MM.1S (cell line): ENCODE measurements around the gene COPZ2.

ENCODE experiments used
- DNase-seq: peaks from one replicate; pipeline ENCODE4 v3.0.0-alpha.2; 2015
- H2AFZ ChIP-seq: fragments of 300-600 bp; sonication (generic); 2 replicates; pipeline ENCODE4 v1.6.0; 2016; ENCODE audit warnings: antibody characterized with exemption, low read length
- H3F3A ChIP-seq: fragments of 300-600 bp; sonication (generic); 2 replicates; pipeline ENCODE4 v1.6.1; 2016; ENCODE audit warnings: mild to moderate bottlenecking, antibody characterized with exemption, low read length, moderate library complexity, mixed read lengths; ENCODE audit not compliant: insufficient read depth
- H3K27ac ChIP-seq: fragments of 300-600 bp; sonication (generic); 2 replicates; pipeline ENCODE4 v1.5.1; 2016; ENCODE audit warnings: mild to moderate bottlenecking, low read length
- H3K27me3 ChIP-seq: fragments of 300-600 bp; sonication (generic); replicated peaks from 2 replicates; pipeline ENCODE4 v1.6.0; 2016; ENCODE audit warnings: low read length; ENCODE audit not compliant: insufficient read depth
- H3K36me3 ChIP-seq: fragments of 300-600 bp; sonication (generic); replicated peaks from 2 replicates; pipeline ENCODE4 v1.6.1; 2016; ENCODE audit warnings: mild to moderate bottlenecking, low read length, mixed read lengths; ENCODE audit not compliant: insufficient read depth
- H3K4me1 ChIP-seq: fragments of 300-600 bp; sonication (generic); 2 replicates; pipeline ENCODE4 v1.6.1; 2016; ENCODE audit warnings: low read length, mixed read lengths
- H3K4me2 ChIP-seq: fragments of 300-600 bp; sonication (generic); 2 replicates; pipeline ENCODE4 v1.6.0; 2016; ENCODE audit warnings: low read depth, low read length
- H3K4me3 ChIP-seq: fragments of 300-600 bp; sonication (generic); 2 replicates; pipeline ENCODE4 v1.5.1; 2016; ENCODE audit warnings: low read length, mixed read lengths
- H3K79me2 ChIP-seq: fragments of 300-600 bp; sonication (generic); 2 replicates; pipeline ENCODE4 v1.6.1; 2016; ENCODE audit warnings: mixed run types, low read length, mixed read lengths
- H3K9ac ChIP-seq: fragments of 300-600 bp; sonication (generic); 2 replicates; pipeline ENCODE4 v1.6.1; 2016; ENCODE audit warnings: low read length, mixed read lengths
- H3K9me2 ChIP-seq: fragments of 300-600 bp; sonication (generic); replicated peaks from 2 replicates; pipeline ENCODE4 v1.6.1; 2016; ENCODE audit warnings: mild to moderate bottlenecking, low read length, mixed read lengths; ENCODE audit not compliant: insufficient read depth
- H3K9me3 ChIP-seq: fragments of 300-600 bp; sonication (generic); replicated peaks from 2 replicates; pipeline ENCODE4 v1.6.1; 2016; ENCODE audit warnings: mild to moderate bottlenecking, low read length, mixed read lengths; ENCODE audit not compliant: insufficient read depth
- H4K20me1 ChIP-seq: fragments of 300-600 bp; sonication (generic); 2 replicates; pipeline ENCODE4 v1.6.1; 2016; ENCODE audit warnings: mild to moderate bottlenecking, low read length, moderate library complexity, mixed read lengths; ENCODE audit not compliant: insufficient read depth
- EZH2 ChIP-seq: fragments of 300-600 bp; sonication (generic); optimal IDR thresholded peaks from 2 replicates; pipeline ENCODE3; 2017; ENCODE audit warnings: low read depth, mild to moderate bottlenecking, antibody characterized with exemption, low read length, mixed read lengths
- EZH2phosphoT487 ChIP-seq: fragments of 300-600 bp; sonication (generic); IDR thresholded peaks from 2 replicates; pipeline ENCODE4 v1.6.1; 2018; ENCODE audit warnings: antibody characterized with exemption, low read length
- TF ChIP-seq, protein P1 (sequence below): fragments of 300-600 bp; sonication (generic); IDR thresholded peaks from 2 replicates; pipeline ENCODE4 v1.5.1; 2016; ENCODE audit warnings: antibody characterized with exemption, low read length, mixed read lengths

The COPZ2 gene

DNA sequence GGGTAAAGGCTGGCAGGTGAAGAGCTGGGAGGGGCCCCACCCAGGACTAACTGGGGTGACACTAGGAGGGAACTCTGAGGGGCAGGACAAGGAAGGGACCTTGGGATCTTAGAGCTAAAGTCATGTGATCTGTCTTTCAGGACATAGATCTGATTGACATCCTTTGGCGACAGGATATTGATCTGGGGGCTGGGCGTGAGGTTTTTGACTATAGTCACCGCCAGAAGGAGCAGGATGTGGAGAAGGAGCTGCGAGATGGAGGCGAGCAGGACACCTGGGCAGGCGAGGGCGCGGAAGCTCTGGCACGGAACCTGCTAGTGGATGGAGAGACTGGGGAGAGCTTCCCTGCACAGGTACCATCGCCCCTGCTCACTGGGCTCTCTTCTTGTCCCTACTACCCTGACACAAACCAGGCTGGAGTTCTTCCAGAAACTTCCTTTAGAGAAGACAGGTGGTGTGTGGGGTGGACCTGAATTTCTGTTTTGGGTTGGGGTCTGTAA is 18.7 kb upstream of the COPZ2 start:
- DNase-seq, result no peak
- H3K4me1 ChIP-seq, result peaks cover 53% of the 10 kb centered on the region
- no peak for TF ChIP-seq EZH2phosphoT487
- H3K79me2 ChIP-seq, result peaks cover 92% of the 10 kb centered on the region
- peak overlapping the region; percentile 46; the same call in 1 of the 2 replicates for H3K4me2 ChIP-seq
- H3K9ac ChIP-seq, result peak overlapping the region; percentile 40; the same call in 1 of the 2 replicates
- H3K27me3 ChIP-seq, result no peaks in the 10 kb centered on the region
- H3K9me3 ChIP-seq, result no peaks in the 10 kb centered on the region
- no peaks in the 10 kb centered on the region for H4K20me1 ChIP-seq
- H3K36me3 ChIP-seq, result peaks cover 25% of the 10 kb centered on the region
- H2AFZ ChIP-seq, result no peak overlapping the region
- H3K9me2 ChIP-seq, result no peaks in the 10 kb centered on the region
- no peak overlapping the region for H3K4me3 ChIP-seq
- peaks cover 5% of the 10 kb centered on the region; the same call in 1 of the 2 replicates for H3F3A ChIP-seq
- H3K27ac ChIP-seq, result peak overlapping the region; percentile 53; the same call in 1 of the 2 replicates

DNA sequence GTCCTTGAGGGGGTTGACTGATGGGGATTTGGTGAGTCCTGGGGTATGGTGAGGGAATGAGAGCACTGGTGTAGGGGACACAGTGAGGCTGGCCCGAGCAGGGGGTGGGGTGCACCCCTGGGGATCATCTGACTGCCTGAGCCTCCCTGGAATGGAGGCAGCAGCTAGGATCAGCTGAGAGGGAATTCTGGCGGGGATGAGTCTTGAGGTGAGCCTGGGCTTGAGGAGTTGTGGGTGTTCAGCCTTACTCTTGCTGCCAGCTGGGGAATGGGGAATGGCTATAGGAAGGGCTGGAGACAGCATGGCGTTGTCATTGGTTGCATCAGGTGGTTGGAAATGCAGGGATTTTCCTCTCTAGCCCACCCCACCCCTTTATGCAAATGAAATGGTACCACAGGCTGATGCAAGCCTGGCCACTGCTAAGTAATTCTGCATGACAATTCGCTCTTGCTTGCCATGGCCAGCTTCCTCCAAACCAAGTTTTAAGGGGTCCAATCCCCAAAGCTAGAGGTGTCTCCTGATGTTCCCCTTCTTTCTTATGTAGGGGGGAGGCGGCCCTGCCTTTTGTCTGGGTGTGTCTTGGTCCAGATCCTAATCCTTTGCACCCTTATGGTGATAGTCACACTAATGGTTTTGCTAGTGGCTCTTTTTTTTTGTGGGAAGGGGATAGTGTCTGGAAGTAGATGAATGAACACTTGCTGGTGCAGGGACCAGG is 18.1 kb upstream of the COPZ2 start:
- DNase-seq, result peak; percentile 29
- no peak overlapping the region for H3K4me3 ChIP-seq
- TF ChIP-seq EZH2, result no peak
- no peak for TF ChIP-seq EZH2phosphoT487
- TF ChIP-seq, protein P1, sequence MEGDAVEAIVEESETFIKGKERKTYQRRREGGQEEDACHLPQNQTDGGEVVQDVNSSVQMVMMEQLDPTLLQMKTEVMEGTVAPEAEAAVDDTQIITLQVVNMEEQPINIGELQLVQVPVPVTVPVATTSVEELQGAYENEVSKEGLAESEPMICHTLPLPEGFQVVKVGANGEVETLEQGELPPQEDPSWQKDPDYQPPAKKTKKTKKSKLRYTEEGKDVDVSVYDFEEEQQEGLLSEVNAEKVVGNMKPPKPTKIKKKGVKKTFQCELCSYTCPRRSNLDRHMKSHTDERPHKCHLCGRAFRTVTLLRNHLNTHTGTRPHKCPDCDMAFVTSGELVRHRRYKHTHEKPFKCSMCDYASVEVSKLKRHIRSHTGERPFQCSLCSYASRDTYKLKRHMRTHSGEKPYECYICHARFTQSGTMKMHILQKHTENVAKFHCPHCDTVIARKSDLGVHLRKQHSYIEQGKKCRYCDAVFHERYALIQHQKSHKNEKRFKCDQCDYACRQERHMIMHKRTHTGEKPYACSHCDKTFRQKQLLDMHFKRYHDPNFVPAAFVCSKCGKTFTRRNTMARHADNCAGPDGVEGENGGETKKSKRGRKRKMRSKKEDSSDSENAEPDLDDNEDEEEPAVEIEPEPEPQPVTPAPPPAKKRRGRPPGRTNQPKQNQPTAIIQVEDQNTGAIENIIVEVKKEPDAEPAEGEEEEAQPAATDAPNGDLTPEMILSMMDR, result no peak
- peaks cover 6% of the 10 kb centered on the region; the same call in 1 of the 2 replicates for H3F3A ChIP-seq
- H3K9me2 ChIP-seq, result no peaks in the 10 kb centered on the region
- peaks cover 25% of the 10 kb centered on the region for H3K36me3 ChIP-seq
- H3K4me2 ChIP-seq, result peak overlapping the region; percentile 46; the same call in 1 of the 2 replicates
- H3K79me2 ChIP-seq, result peaks cover 96% of the 10 kb centered on the region
- no peak overlapping the region for H2AFZ ChIP-seq
- H3K9me3 ChIP-seq, result no peaks in the 10 kb centered on the region
- H3K27me3 ChIP-seq, result no peaks in the 10 kb centered on the region
- H3K9ac ChIP-seq, result peak overlapping the region; percentile 40; the same call in 1 of the 2 replicates
- H4K20me1 ChIP-seq, result no peaks in the 10 kb centered on the region
- peaks cover 59% of the 10 kb centered on the region for H3K4me1 ChIP-seq
- peak overlapping the region; percentile 53; the same call in 1 of the 2 replicates for H3K27ac ChIP-seq

DNA sequence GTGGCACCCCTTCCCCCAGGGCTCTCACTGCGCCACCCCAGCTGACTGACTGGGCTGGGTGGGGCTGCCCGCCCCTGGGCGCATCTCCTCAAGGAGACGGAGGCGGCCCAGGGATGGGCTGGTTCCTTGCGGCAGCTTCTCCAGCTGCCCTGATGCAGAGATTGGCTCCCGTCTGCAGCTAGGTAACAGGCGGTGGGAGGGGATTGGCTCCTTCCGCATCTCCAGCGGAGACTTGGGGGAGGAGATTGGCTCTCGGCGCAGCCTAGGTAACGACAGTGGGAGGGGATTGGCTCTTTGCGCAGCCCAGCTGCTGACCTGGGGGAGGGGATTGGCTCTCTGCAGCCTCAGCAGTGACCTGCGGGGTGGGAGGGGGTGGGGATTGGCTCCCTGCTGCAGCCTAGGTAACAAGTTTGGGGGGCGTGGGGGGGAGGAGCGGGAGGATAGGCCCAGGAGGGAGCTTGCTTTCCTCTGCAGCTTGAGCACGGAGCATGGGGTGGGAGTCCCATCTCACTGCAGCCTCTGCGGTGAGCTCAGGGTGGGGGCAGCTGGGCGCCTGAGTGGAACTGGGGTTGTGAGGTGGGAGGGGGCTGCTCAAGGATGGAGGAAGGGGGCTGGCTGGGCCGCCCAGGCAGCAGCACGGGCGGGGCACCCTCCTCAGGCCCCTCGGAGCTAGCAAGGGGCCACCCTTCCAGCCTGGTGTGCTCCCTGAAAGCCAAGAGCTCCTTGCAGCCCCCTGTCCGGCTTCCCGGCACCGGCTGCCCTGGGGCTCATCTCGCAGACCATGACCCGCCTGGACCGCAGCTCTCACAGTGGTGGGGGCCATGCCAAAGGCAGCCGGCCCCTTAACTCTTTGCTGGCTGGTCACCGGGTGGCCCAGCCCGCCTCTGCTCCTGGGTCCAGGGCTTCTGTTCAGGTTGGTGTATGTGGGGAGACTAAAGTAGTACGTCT is 16.9 kb upstream of the COPZ2 start:
- H3K4me1 ChIP-seq, result peaks cover 66% of the 10 kb centered on the region
- H3F3A ChIP-seq, result peaks cover 9% of the 10 kb centered on the region; the same call in 1 of the 2 replicates
- H2AFZ ChIP-seq, result no peak overlapping the region
- H3K9me2 ChIP-seq, result no peaks in the 10 kb centered on the region
- no peaks in the 10 kb centered on the region for H4K20me1 ChIP-seq
- DNase-seq, result no peak
- no peak overlapping the region for H3K4me3 ChIP-seq
- peaks cover 25% of the 10 kb centered on the region for H3K36me3 ChIP-seq
- H3K27me3 ChIP-seq, result no peaks in the 10 kb centered on the region
- TF ChIP-seq, protein P1, result no peak
- TF ChIP-seq EZH2phosphoT487 (no peak), EZH2 (no peak)
- H3K4me2 ChIP-seq, result peak overlapping the region; percentile 46; the same call in 1 of the 2 replicates
- H3K9me3 ChIP-seq, result no peaks in the 10 kb centered on the region
- H3K79me2 ChIP-seq, result peaks cover 99% of the 10 kb centered on the region
- peak overlapping the region; percentile 53; the same call in 1 of the 2 replicates for H3K27ac ChIP-seq
- no peak overlapping the region for H3K9ac ChIP-seq
